Measurements from ENCODE around the gene NFAT5. TPM values are rescaled to one million over a fixed set of nuclear protein-coding genes. Genes with fewer than 3 reads are reported as not detected.

NFAT5 gene
- total RNA-seq, 2 experiments from 2014 or later, result 19.5 to 21.2 TPM

DNA sequence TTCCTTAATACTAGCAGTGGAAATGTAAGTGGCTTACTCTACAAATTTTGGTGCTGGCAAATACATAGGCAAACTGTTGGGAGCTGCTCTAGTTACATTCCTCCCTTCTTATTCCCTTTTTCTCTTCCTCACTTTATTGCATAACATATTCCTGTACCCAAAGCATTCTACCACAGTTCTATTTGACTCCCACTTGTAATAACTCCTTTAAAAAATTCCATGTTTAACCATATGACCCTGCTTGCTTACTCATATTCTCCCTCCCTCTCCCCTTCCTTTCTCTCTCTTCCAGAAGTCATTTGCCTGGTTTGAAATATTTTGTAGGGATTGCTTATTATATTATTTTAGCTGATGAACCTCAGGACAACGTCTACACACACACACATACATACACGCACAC lies 137.9 kb downstream of the NFAT5 start:
- ChIA-PET CTCF (no interaction called here), POLR2A (interaction anchor here (1.3 kb wide), 1 partner anchor 51 kb away, joined by 4 read pairs; the partner anchor contains the start of gene NOB1)
- DNase-seq (no peak), ATAC-seq (ENCODE audit: poor library complexity) (no peak)
- H3K27ac Mint-ChIP-seq, result no peak overlapping the region
- Histone ChIP-seq H3K27ac (ENCODE audit: low read depth in 1 of 2, low read length in 2 of 2) (no peak overlapping the region), H3K9me3 (ENCODE audit: control insufficient read depth in 1 of 2, insufficient read depth in 1 of 2, low read length in 2 of 2) (no peaks in the 10 kb centered on the region), H3K4me3 (ENCODE audit: low read length) (no peak overlapping the region), H3K27me3 (ENCODE audit: control insufficient read depth in 1 of 2, insufficient read depth in 2 of 2, low read length in 2 of 2) (no peaks in the 10 kb centered on the region), H3K36me3 (ENCODE audit: insufficient read depth, low read length) (peaks cover 9% of the 10 kb centered on the region), H3K4me1 (ENCODE audit: insufficient read depth, low read length) (no peaks in the 10 kb centered on the region)
- no peaks in the 10 kb centered on the region for H3K27me3 Mint-ChIP-seq
- no peaks in the 10 kb centered on the region for H3K4me1 Mint-ChIP-seq (ENCODE audit: low read depth)
- H3K4me3 Mint-ChIP-seq, result no peak overlapping the region
- H3K9me3 Mint-ChIP-seq, result no peaks in the 10 kb centered on the region
- TF ChIP-seq, protein P1, sequence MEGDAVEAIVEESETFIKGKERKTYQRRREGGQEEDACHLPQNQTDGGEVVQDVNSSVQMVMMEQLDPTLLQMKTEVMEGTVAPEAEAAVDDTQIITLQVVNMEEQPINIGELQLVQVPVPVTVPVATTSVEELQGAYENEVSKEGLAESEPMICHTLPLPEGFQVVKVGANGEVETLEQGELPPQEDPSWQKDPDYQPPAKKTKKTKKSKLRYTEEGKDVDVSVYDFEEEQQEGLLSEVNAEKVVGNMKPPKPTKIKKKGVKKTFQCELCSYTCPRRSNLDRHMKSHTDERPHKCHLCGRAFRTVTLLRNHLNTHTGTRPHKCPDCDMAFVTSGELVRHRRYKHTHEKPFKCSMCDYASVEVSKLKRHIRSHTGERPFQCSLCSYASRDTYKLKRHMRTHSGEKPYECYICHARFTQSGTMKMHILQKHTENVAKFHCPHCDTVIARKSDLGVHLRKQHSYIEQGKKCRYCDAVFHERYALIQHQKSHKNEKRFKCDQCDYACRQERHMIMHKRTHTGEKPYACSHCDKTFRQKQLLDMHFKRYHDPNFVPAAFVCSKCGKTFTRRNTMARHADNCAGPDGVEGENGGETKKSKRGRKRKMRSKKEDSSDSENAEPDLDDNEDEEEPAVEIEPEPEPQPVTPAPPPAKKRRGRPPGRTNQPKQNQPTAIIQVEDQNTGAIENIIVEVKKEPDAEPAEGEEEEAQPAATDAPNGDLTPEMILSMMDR (IDR thresholded peaks at IDR 0.05), result no peak
- peaks cover 24% of the 10 kb centered on the region for H3K36me3 Mint-ChIP-seq (ENCODE audit: low read depth)
- intact Hi-C loops (cut with DNase I, micrococcal nuclease), result no loop called here

DNA sequence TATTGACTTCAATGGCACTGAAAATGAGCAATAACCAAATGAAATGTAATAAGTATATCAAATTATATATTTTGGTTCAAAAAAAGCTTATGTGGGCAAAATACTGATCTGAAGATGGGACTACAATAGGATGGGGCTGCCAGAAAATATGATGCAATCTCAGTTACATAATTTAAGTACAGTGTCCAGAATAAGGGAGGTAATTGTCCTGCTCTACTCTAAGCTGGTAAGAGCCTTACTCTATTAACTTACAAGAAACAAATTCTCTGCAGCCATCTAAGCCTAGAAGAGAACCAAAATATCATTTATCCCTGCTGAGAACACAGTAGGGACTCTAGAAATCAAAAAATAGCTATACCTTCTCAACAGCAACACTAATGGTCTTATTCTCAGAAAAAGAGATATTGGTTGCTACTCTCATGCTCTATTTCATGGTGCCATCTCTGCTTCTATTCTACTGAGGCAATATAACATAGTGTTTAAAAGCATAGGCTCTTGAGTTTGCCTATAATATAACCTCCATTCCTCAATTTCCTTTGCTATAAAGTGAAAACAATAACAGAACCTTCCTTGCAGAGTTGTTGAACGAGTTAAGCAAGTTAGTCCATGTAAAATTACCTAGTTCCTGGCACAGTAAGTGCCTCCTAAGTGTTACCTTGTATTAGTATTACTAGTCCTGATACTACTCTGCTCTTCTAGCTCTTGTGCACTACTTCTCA lies 140.6 kb downstream of the NFAT5 start:
- Mint-ChIP-seq H3K36me3 (ENCODE audit: low read depth) (peaks cover 4% of the 10 kb centered on the region), H3K27ac (no peak overlapping the region), H3K4me3 (no peak overlapping the region), H3K4me1 (ENCODE audit: low read depth) (peaks cover 4% of the 10 kb centered on the region), H3K9me3 (no peaks in the 10 kb centered on the region), H3K27me3 (no peaks in the 10 kb centered on the region)
- CTCF ChIA-PET, result interaction anchor here (0.9 kb wide), 1 partner anchor 34 kb away, joined by 3 read pairs; no protein-coding TSS in a partner anchor
- peaks cover 2% of the 10 kb centered on the region for H3K36me3 ChIP-seq (ENCODE audit: insufficient read depth, low read length)
- no peaks in the 10 kb centered on the region for H3K9me3 ChIP-seq (ENCODE audit: control insufficient read depth in 1 of 2, insufficient read depth in 1 of 2, low read length in 2 of 2)
- intact Hi-C loops (cut with DNase I, micrococcal nuclease), result no loop called here
- DNase-seq (no peak), ATAC-seq (ENCODE audit: poor library complexity) (no peak)
- no peaks in the 10 kb centered on the region for H3K4me1 ChIP-seq (ENCODE audit: insufficient read depth, low read length)
- POLR2A ChIA-PET, result interaction anchor here (2.1 kb wide), 1 partner anchor 48 kb away, joined by 8 read pairs; the partner anchor contains the start of gene NOB1
- H3K4me3 ChIP-seq (ENCODE audit: low read length), result no peak overlapping the region
- TF ChIP-seq, protein P1 (IDR thresholded peaks at IDR 0.05), result no peak
- no peak overlapping the region for H3K27ac ChIP-seq (ENCODE audit: low read depth in 1 of 2, low read length in 2 of 2)
- H3K27me3 ChIP-seq (ENCODE audit: control insufficient read depth in 1 of 2, insufficient read depth in 2 of 2, low read length in 2 of 2), result no peaks in the 10 kb centered on the region

DNA sequence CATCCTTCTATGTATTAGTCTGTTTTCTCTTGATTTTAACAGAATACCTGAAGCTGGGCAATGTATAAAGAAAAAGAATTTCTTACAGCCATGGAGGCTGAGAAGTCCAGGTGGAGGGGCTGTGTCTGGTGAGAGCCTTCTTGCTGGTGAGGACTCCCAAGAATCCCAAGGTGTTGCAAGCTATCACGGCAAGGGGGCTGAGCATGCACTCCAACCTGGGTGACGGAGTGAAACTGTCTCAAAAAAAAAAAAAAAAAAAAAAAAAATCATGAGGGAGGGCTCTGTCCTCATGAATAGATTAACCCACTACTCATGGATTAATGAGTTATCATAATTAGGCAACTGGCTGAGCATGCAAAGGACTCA lies 141.2 kb downstream of the NFAT5 start:
- H3K9me3 Mint-ChIP-seq, result no peaks in the 10 kb centered on the region
- no peak overlapping the region for H3K4me3 ChIP-seq (ENCODE audit: low read length)
- ChIA-PET CTCF (no interaction called here), POLR2A (interaction anchor here (2.1 kb wide), 1 partner anchor 48 kb away, joined by 8 read pairs; the partner anchor contains the start of gene NOB1)
- peaks cover 4% of the 10 kb centered on the region for H3K36me3 Mint-ChIP-seq (ENCODE audit: low read depth)
- H3K27ac Mint-ChIP-seq, result no peak overlapping the region
- intact Hi-C loops (cut with DNase I, micrococcal nuclease), result no loop called here
- DNase-seq (no peak), ATAC-seq (ENCODE audit: poor library complexity) (no peak)
- H3K4me1 ChIP-seq (ENCODE audit: insufficient read depth, low read length), result no peaks in the 10 kb centered on the region
- TF ChIP-seq, protein P1 (IDR thresholded peaks at IDR 0.05), result no peak
- no peaks in the 10 kb centered on the region for H3K9me3 ChIP-seq (ENCODE audit: control insufficient read depth in 1 of 2, insufficient read depth in 1 of 2, low read length in 2 of 2)
- H3K27me3 Mint-ChIP-seq, result no peaks in the 10 kb centered on the region
- peaks cover 4% of the 10 kb centered on the region for H3K4me1 Mint-ChIP-seq (ENCODE audit: low read depth)
- H3K27ac ChIP-seq (ENCODE audit: low read depth in 1 of 2, low read length in 2 of 2), result no peak overlapping the region
- no peaks in the 10 kb centered on the region for H3K36me3 ChIP-seq (ENCODE audit: insufficient read depth, low read length)
- H3K4me3 Mint-ChIP-seq, result no peak overlapping the region
- H3K27me3 ChIP-seq (ENCODE audit: control insufficient read depth in 1 of 2, insufficient read depth in 2 of 2, low read length in 2 of 2), result no peaks in the 10 kb centered on the region
